ENCODE data around the gene TBC1D2.
A peak's percentile ranks its signal among the peaks of the same experiment; 100 is the strongest.

The TBC1D2 gene

GRCh38 chr9:98210435-98210834, 45.0 kb downstream of the TBC1D2 start:
- no peak for DNase-seq

GRCh38 chr9:98209530-98209929, 45.9 kb downstream of the TBC1D2 start:
- no peak for DNase-seq

- no peak for DNase-seq
Observed at GRCh38 chr9:98208635-98209034, 46.8 kb downstream of the TBC1D2 start.

GRCh38 chr9:98207606-98208005, 47.8 kb downstream of the TBC1D2 start:
- DNase-seq, result no peak

GRCh38 chr9:98206754-98207153, 48.7 kb downstream of the TBC1D2 start:
- DNase-seq, result no peak

- no peak for DNase-seq
Observed at GRCh38 chr9:98204692-98205091, 50.8 kb downstream of the TBC1D2 start.

- no peak for DNase-seq
Observed at GRCh38 chr9:98203153-98203552, 52.3 kb downstream of the TBC1D2 start.

- DNase-seq, result no peak
Observed at GRCh38 chr9:98202252-98202651, 53.2 kb downstream of the TBC1D2 start.

GRCh38 chr9:98201749-98202148, 53.7 kb downstream of the TBC1D2 start:
- DNase-seq, result no peak

- no peak for DNase-seq
Observed at GRCh38 chr9:98201102-98201501, 54.3 kb downstream of the TBC1D2 start.

GRCh38 chr9:98199388-98200033, 55.9 kb downstream of the TBC1D2 start:
- no peak for DNase-seq

GRCh38 chr9:98195671-98196070, 59.8 kb downstream of the TBC1D2 start:
- no peak for DNase-seq

- no peak for DNase-seq
Observed at GRCh38 chr9:98193336-98193944, 62.0 kb downstream of the TBC1D2 start.

GRCh38 chr9:98192503-98193335, 62.7 kb downstream of the TBC1D2 start, which contains the start of gene CORO2A:
Gene CORO2A, minus strand, starts transcription at chr9:98192637. Its CDS starts 34,977 bp downstream, at chr9:98157660.
- peak; percentile 76 for DNase-seq

GRCh38 chr9:98191671-98192502, 63.6 kb downstream of the TBC1D2 start:
- DNase-seq, result no peak

- no peak for DNase-seq
Observed at GRCh38 chr9:98191181-98191608, 64.3 kb downstream of the TBC1D2 start.

GRCh38 chr9:98190757-98191105, 64.7 kb downstream of the TBC1D2 start:
- DNase-seq, result no peak

- DNase-seq, result no peak
Observed at GRCh38 chr9:98189412-98189811, 66.0 kb downstream of the TBC1D2 start.

GRCh38 chr9:98187926-98188325, 67.5 kb downstream of the TBC1D2 start:
- DNase-seq, result no peak

GRCh38 chr9:98186236-98186635, 69.2 kb downstream of the TBC1D2 start:
- no peak for DNase-seq

GRCh38 chr9:98185611-98186171, 69.8 kb downstream of the TBC1D2 start:
- no peak for DNase-seq

- DNase-seq, result no peak
Observed at GRCh38 chr9:98185021-98185567, 70.4 kb downstream of the TBC1D2 start.
